Endothelial cell of umbilical vein (primary cell): ENCODE measurements around the gene ONECUT2. TPM values are rescaled to one million over a fixed set of nuclear protein-coding genes. Genes with fewer than 3 reads are reported as not detected.

ENCODE experiments used
- BruUV-seq: library from RNA; stranded (reverse); fragments of 400-500 nt; replicated peaks from 2 replicates; lab custom pipeline; 2021; lab: Mats Ljungman, UMichigan
- CTCF ChIA-PET: fragments of 300-600, 350-600 bp; sonication (Branson Sonifier 250); formaldehyde crosslinking; loops from one replicate; lab custom pipeline; 2021; ENCODE audit warnings: antibody characterized with exemption, inconsistent platforms; lab: Charles Lee
- POLR2A ChIA-PET: fragments of 300-600, 350-600 bp; sonication (Branson Sonifier 250); formaldehyde crosslinking; loops from one replicate; lab custom pipeline; 2021; ENCODE audit warnings: antibody characterized with exemption, inconsistent platforms; lab: Charles Lee
- DNase-seq: peaks from one replicate; pipeline ENCODE4 v3.0.0-alpha.2; 2011; ENCODE audit warnings: low read depth, low spot score
- FAIRE-seq: peaks from 2 replicates; lab custom pipeline; 2011; peaks lifted over from hg19 to GRCh38; lab: Jason Lieb, UNC
- H2AFZ ChIP-seq: 2 replicates; pipeline ENCODE4 v1.6.0; 2012; ENCODE audit warnings: low read depth, low read length, control low read depth, inconsistent platforms
- H3K27ac ChIP-seq: 2 replicates; pipeline ENCODE4 v1.5.1; 2011; ENCODE audit warnings: low read depth, mild to moderate bottlenecking, control low read depth, low read length, moderate library complexity; ENCODE audit not compliant: insufficient read depth
- H3K27me3 ChIP-seq, 2 experiments: 2 replicates each; pipeline versions ENCODE4 v1.6.0 to v1.6.1; 2011; ENCODE audit warnings: low read length in 2 of 2, mixed read lengths in 1 of 2; ENCODE audit not compliant: control insufficient read depth in 2 of 2, insufficient read depth in 2 of 2
- H3K36me3 ChIP-seq, 2 experiments: 2 replicates in 1 of 2; 3 replicates in 1 of 2; pipeline ENCODE4 v1.5.1; 2011; ENCODE audit warnings: low read length in 2 of 2, mild to moderate bottlenecking in 1 of 2, moderate library complexity in 1 of 2; ENCODE audit not compliant: control insufficient read depth in 2 of 2, insufficient read depth in 2 of 2; ENCODE audit errors: extremely low read depth in 1 of 2
- H3K4me1 ChIP-seq: 3 replicates; pipeline ENCODE4 v1.5.1; 2011; ENCODE audit warnings: mild to moderate bottlenecking, low read length; ENCODE audit not compliant: control insufficient read depth, insufficient read depth; ENCODE audit errors: extremely low read depth
- H3K4me2 ChIP-seq: 2 replicates; pipeline ENCODE4 v1.6.1; 2011; ENCODE audit warnings: low read length, control low read depth, mixed read lengths; ENCODE audit not compliant: insufficient read depth
- H3K4me3 ChIP-seq, 3 experiments: fragments of 200-600 bp in 1 of 3; sonication (generic), shearing (Covaris generic) in 1 of 3; replicated peaks in 1 of 3; 2 replicates each; pipeline ENCODE4 v1.5.1; 2011 to 2016; ENCODE audit warnings: control low read depth in 3 of 3, low read length in 3 of 3, mild to moderate bottlenecking in 2 of 3, inconsistent platforms in 1 of 3, low read depth in 1 of 3, moderate library complexity in 1 of 3; ENCODE audit not compliant: insufficient read depth in 1 of 3
- H3K79me2 ChIP-seq: 2 replicates; pipeline ENCODE4 v1.6.0; 2012; ENCODE audit warnings: low read length, inconsistent platforms; ENCODE audit not compliant: control insufficient read depth, insufficient read depth
- H3K9ac ChIP-seq: replicated peaks from 2 replicates; pipeline ENCODE3; 2011; ENCODE audit warnings: low read length, control low read depth; ENCODE audit not compliant: insufficient read depth; ENCODE audit errors: extremely low read depth
- H3K9me1 ChIP-seq: replicated peaks from 3 replicates; pipeline ENCODE4 v1.6.0; 2011; ENCODE audit warnings: mild to moderate bottlenecking, low read length; ENCODE audit not compliant: control insufficient read depth, insufficient read depth; ENCODE audit errors: extremely low read depth
- H3K9me3 ChIP-seq: replicated peaks from 2 replicates; pipeline ENCODE4 v1.5.1; 2012; ENCODE audit warnings: low read length, inconsistent platforms; ENCODE audit not compliant: control insufficient read depth, insufficient read depth
- H4K20me1 ChIP-seq: replicated peaks from 2 replicates; pipeline ENCODE3; 2011; ENCODE audit warnings: mild to moderate bottlenecking, low read length; ENCODE audit not compliant: control insufficient read depth, insufficient read depth; ENCODE audit errors: extremely low read depth
- EZH2 ChIP-seq: IDR thresholded peaks from 2 replicates; pipeline ENCODE4 v1.6.1; 2012; ENCODE audit warnings: borderline replicate concordance, low read depth, mild to moderate bottlenecking, moderate library complexity, low read length, inconsistent platforms; ENCODE audit not compliant: severe bottlenecking
- FOS ChIP-seq: IDR thresholded peaks from 2 replicates; pipeline ENCODE4 v1.6.1; 2011; ENCODE audit warnings: mild to moderate bottlenecking, low read length, moderate library complexity, borderline replicate concordance; ENCODE audit not compliant: insufficient read depth
- GATA2 ChIP-seq: IDR thresholded peaks from 2 replicates; pipeline ENCODE4 v1.7.0; 2011; ENCODE audit warnings: low read depth, mild to moderate bottlenecking, moderate library complexity, mixed read lengths, low read length; ENCODE audit not compliant: insufficient read length, insufficient read depth
- JUN ChIP-seq: IDR thresholded peaks from 2 replicates; pipeline ENCODE4 v1.6.1; 2011; ENCODE audit warnings: borderline replicate concordance, low read depth; ENCODE audit not compliant: insufficient read length, insufficient read depth
- MAX ChIP-seq: IDR thresholded peaks from 2 replicates; pipeline ENCODE4 v1.6.1; 2011; ENCODE audit not compliant: insufficient read depth, insufficient read length
- MYC ChIP-seq: IDR thresholded peaks from one replicate; pipeline ENCODE4 v1.6.1; 2011; ENCODE audit warnings: mild to moderate bottlenecking, low read depth, low read length
- POLR2A ChIP-seq: IDR thresholded peaks from 2 replicates; pipeline ENCODE4 v1.6.1; 2012; ENCODE audit warnings: low read depth, mild to moderate bottlenecking, control low read depth, low read length
- POLR2AphosphoS5 ChIP-seq: IDR thresholded peaks from 2 replicates; pipeline ENCODE4 v1.6.1; 2012; ENCODE audit warnings: low read depth, mild to moderate bottlenecking, control low read depth, low read length, moderate library complexity; ENCODE audit not compliant: insufficient read depth
- dilution Hi-C: fragments of 300-500 bp; cut with MboI; formaldehyde crosslinking; loops from one replicate; pipeline ENCODE4 v1.15.0; 2019; ENCODE audit warnings: low sequenced_read_pairs; ENCODE audit not compliant: extremely low pct_ligation_motif_present
- intact Hi-C: fragments of 100-400 bp; cut with micrococcal nuclease; formaldehyde crosslinking; loops from one replicate; pipeline ENCODE4 v1.10.0; 2022
- polyA plus RNA-seq, 4 experiments: library from polyadenylated mRNA; depleted of rRNA in 3 of 4; stranded (reverse) in 3 of 4; unstranded in 1 of 4; fragments of >200 nt; gene quantifications; 2 replicates each; pipeline versions ENCODE4 v1.2.1 to v1.2.3, GENCODE V29; 2011 to 2012; ENCODE audit warnings: missing spikeins in 1 of 4
- total RNA-seq: library from RNA; stranded (reverse); gene quantifications from 2 replicates; pipeline ENCODE4 v1.2.3, GENCODE V29; 2021
- TF ChIP-seq, protein P1 (sequence below), 2 donors: IDR thresholded peaks; 1 replicate in 1 of 2; 2 replicates in 1 of 2; pipeline ENCODE4 v1.5.1; 2011; ENCODE audit warnings: low read length in 2 of 2, mild to moderate bottlenecking in 2 of 2, moderate library complexity in 2 of 2, control low read depth in 1 of 2, inconsistent platforms in 1 of 2, low read depth in 1 of 2; ENCODE audit not compliant: insufficient read depth in 1 of 2; ENCODE audit errors: extremely low read depth in 1 of 2

Gene ONECUT2
- total and polyA plus RNA-seq, 2 donors (not counting 3 experiments of a cell fraction or from before 2014, with no cell fraction given), result 0.01 to 0.62 TPM

DNA sequence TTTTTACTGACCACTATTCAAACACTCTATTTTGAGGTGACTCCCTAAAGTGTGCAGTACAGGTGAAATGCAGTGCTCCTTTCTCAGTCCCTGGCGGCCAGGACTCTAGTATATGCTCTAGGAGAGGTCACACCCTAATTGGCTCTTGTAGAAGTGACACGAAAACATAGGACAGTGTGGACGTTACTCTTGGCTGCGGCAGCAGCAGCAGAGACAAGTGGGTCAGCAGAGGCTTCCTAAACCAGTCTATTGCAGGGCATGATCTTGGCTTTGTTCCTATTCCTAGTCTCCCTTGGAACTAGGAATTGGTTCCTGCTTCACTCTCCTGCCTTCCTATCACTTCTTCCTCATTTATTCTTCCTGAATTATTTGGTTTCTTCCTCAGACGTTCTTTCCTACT, 10.1 kb upstream of the ONECUT2 start:
- Histone ChIP-seq H3K4me2 (no peak overlapping the region), H3K27me3 (peaks cover 32 to 61% of the 10 kb centered on the region in 2 experiments), H3K9ac (no peak overlapping the region), H3K4me1 (peaks cover 2% of the 10 kb centered on the region), H3K79me2 (no peaks in the 10 kb centered on the region), H4K20me1 (no peaks in the 10 kb centered on the region), H3K4me3 (no peak overlapping the region), H3K36me3 (no peaks in the 10 kb centered on the region), H3K27ac (no peak overlapping the region), H3K9me3 (no peaks in the 10 kb centered on the region), H3K9me1 (no peaks in the 10 kb centered on the region), H2AFZ (no peak overlapping the region)
- DNase-seq, result no peak
- intact Hi-C loops (no loop called here), dilution Hi-C loops (no loop called here)
- no peak for FAIRE-seq
- BruUV-seq, result no TSS peak
- POLR2A ChIA-PET, result no interaction called here
- CTCF ChIA-PET, result no interaction called here
- no peak for TF ChIP-seq GATA2

DNA sequence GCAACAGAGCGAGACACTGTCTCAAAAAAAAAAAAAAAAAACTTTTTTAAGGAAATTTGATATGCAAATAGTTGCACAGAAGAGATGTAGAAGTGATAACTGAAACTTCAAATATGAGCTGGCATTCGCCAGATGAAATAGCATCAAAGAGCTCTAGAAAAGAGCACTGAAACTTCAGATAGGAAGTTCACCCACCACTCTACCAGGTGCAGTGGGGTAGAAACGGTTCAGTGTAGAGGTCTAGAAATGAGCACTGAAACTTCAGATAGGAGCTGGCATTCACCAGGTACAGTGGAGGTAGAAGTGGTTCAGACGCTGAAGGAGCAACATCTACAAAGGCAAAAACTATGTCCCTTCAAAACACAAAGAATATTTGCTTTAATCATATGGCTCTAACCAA, 9.0 kb upstream of the ONECUT2 start:
- intact Hi-C loops (no loop called here), dilution Hi-C loops (no loop called here)
- Histone ChIP-seq H3K36me3 (no peaks in the 10 kb centered on the region), H3K4me3 (no peak overlapping the region), H3K9me1 (no peaks in the 10 kb centered on the region), H3K4me2 (no peak overlapping the region), H3K27me3 (peaks cover 43 to 72% of the 10 kb centered on the region in 2 experiments), H3K9me3 (no peaks in the 10 kb centered on the region), H2AFZ (no peak overlapping the region), H3K27ac (no peak overlapping the region), H3K9ac (no peak overlapping the region), H3K79me2 (no peaks in the 10 kb centered on the region), H4K20me1 (no peaks in the 10 kb centered on the region), H3K4me1 (peaks cover 2% of the 10 kb centered on the region)
- DNase-seq (no peak), FAIRE-seq (no peak)
- TF ChIP-seq POLR2AphosphoS5, result no peak
- no peak for TF ChIP-seq MYC
- TF ChIP-seq MAX, result no peak
- TF ChIP-seq GATA2, result no peak
- no peak for TF ChIP-seq FOS
- TF ChIP-seq POLR2A, result no peak
- TF ChIP-seq JUN, result no peak
- no peak for TF ChIP-seq EZH2
- TF ChIP-seq, protein P1, sequence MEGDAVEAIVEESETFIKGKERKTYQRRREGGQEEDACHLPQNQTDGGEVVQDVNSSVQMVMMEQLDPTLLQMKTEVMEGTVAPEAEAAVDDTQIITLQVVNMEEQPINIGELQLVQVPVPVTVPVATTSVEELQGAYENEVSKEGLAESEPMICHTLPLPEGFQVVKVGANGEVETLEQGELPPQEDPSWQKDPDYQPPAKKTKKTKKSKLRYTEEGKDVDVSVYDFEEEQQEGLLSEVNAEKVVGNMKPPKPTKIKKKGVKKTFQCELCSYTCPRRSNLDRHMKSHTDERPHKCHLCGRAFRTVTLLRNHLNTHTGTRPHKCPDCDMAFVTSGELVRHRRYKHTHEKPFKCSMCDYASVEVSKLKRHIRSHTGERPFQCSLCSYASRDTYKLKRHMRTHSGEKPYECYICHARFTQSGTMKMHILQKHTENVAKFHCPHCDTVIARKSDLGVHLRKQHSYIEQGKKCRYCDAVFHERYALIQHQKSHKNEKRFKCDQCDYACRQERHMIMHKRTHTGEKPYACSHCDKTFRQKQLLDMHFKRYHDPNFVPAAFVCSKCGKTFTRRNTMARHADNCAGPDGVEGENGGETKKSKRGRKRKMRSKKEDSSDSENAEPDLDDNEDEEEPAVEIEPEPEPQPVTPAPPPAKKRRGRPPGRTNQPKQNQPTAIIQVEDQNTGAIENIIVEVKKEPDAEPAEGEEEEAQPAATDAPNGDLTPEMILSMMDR (IDR thresholded peaks at IDR 0.05; ENCODE audit: extremely low read depth in 1 of 2, insufficient read depth in 1 of 2, low read depth in 1 of 2, low read length in 2 of 2), result no peak
- no TSS peak for BruUV-seq
- CTCF ChIA-PET, result interaction anchor here (0.7 kb wide), 1 partner anchor 9 kb away, joined by 3 read pairs; the partner anchor contains the start of gene ONECUT2
- POLR2A ChIA-PET, result no interaction called here
